Immature natural killer cell (primary cell): ENCODE measurements around the gene GRB2. TPM values are rescaled to one million over a fixed set of nuclear protein-coding genes. Genes with fewer than 3 reads are reported as not detected.
A peak's percentile ranks its signal among the peaks of the same experiment; 100 is the strongest.
"Not testable (repeated sequence)": the region's sequence is repeated elsewhere in the genome, so short reads cannot be mapped to it uniquely, and the experiment has no call there.

Experiments
- DNase-seq, 3 donors: peaks; one replicate each; pipeline ENCODE4 v3.0.0; 2022; ENCODE audit warnings: mixed read lengths in 1 of 3
- H3K27ac Mint-ChIP-seq, 6 donors: one replicate each; pipeline ENCODE4 v1.8.0; 2020; ENCODE audit warnings: mixed read lengths in 6 of 6, mild to moderate bottlenecking in 5 of 6, inconsistent platforms in 4 of 6, moderate library complexity in 3 of 6
- H3K27me3 Mint-ChIP-seq, 3 donors: one replicate each; pipeline ENCODE4 v1.8.0; 2020 to 2021; ENCODE audit warnings: low read depth in 3 of 3, mild to moderate bottlenecking in 3 of 3, mixed read lengths in 3 of 3, moderate library complexity in 3 of 3, inconsistent platforms in 1 of 3
- H3K36me3 Mint-ChIP-seq, 3 donors: one replicate each; pipeline ENCODE4 v1.8.0; 2020; ENCODE audit warnings: mixed read lengths in 3 of 3, inconsistent platforms in 2 of 3, mild to moderate bottlenecking in 2 of 3
- H3K4me1 Mint-ChIP-seq, 2 donors: one replicate each; pipeline ENCODE4 v1.8.0; 2020; ENCODE audit warnings: inconsistent platforms in 2 of 2, mild to moderate bottlenecking in 2 of 2, mixed read lengths in 2 of 2, moderate library complexity in 1 of 2
- H3K4me3 Mint-ChIP-seq, 5 donors: one replicate each; pipeline ENCODE4 v1.8.0; 2020; ENCODE audit warnings: mild to moderate bottlenecking in 5 of 5, mixed read lengths in 5 of 5, inconsistent platforms in 3 of 5, moderate library complexity in 3 of 5
- H3K9me3 Mint-ChIP-seq, 6 donors: one replicate each; pipeline ENCODE4 v1.8.0; 2020; ENCODE audit warnings: mild to moderate bottlenecking in 6 of 6, mixed read lengths in 6 of 6, inconsistent platforms in 4 of 6, moderate library complexity in 3 of 6
- polyA plus RNA-seq, 3 donors: library from polyadenylated mRNA; unstranded; fragments of 300-500 nt; fragmentation: Illumina TruSeq; gene quantifications; one replicate each; pipeline ENCODE4 v1.2.3, GENCODE V29; 2021

The GRB2 gene
- polyA plus RNA-seq, 3 donors from 2014 or later: 104 to 161 (median 135) TPM

- no peak for DNase-seq
- no peaks in the 10 kb centered on the region for H3K9me3 Mint-ChIP-seq
- peaks cover 2 to 5% (median 5%) of the 10 kb centered on the region in 3 donors for H3K27me3 Mint-ChIP-seq
- peaks cover 70 to 91% of the 10 kb centered on the region in 2 donors for H3K4me1 Mint-ChIP-seq
- peaks cover 2 to 8% (median 4%) of the 10 kb centered on the region in 3 donors for H3K36me3 Mint-ChIP-seq
- peak overlapping the region in 5 of 6 donors; percentile 11 to 67 (median 43) for H3K27ac Mint-ChIP-seq
- H3K4me3 Mint-ChIP-seq: no peak overlapping the region
These were observed 14.5 kb downstream of the GRB2 start for GRCh38 chr17:75390982-75391381.

- Mint-ChIP-seq H3K4me1 (peaks cover 65 to 88% of the 10 kb centered on the region in 2 donors), H3K9me3 (no peaks in the 10 kb centered on the region), H3K27ac (peak overlapping the region in 4 of 6 donors; percentile 9 to 67 (median 30)), H3K36me3 (peaks cover 2 to 8% (median 4%) of the 10 kb centered on the region in 3 donors), H3K27me3 (peaks cover 0 to 3% (median 2%) of the 10 kb centered on the region in 3 donors), H3K4me3 (peak overlapping the region in 1 of 5 donors; percentile 4)
- DNase-seq: no peak
These were observed 16.9 kb downstream of the GRB2 start for GRCh38 chr17:75388476-75389030.

GRCh38 chr17:75387771-75388170 lies 17.7 kb downstream of the GRB2 start:
- H3K36me3 Mint-ChIP-seq: peaks cover 2 to 8% (median 4%) of the 10 kb centered on the region in 3 donors
- peaks cover 0 to 3% (median 2%) of the 10 kb centered on the region in 3 donors for H3K27me3 Mint-ChIP-seq
- H3K9me3 Mint-ChIP-seq: no peaks in the 10 kb centered on the region
- peak overlapping the region in 1 of 6 donors; percentile 22 for H3K27ac Mint-ChIP-seq
- peaks cover 65 to 88% of the 10 kb centered on the region in 2 donors for H3K4me1 Mint-ChIP-seq
- no peak overlapping the region for H3K4me3 Mint-ChIP-seq
- no peak for DNase-seq

GRCh38 chr17:75386430-75386829 lies 19.0 kb downstream of the GRB2 start:
- peaks cover 63 to 79% of the 10 kb centered on the region in 2 donors for H3K4me1 Mint-ChIP-seq
- H3K27ac Mint-ChIP-seq: peak overlapping the region; percentile 64 to 88 (median 83)
- H3K9me3 Mint-ChIP-seq: no peaks in the 10 kb centered on the region
- H3K27me3 Mint-ChIP-seq: peaks cover 0 to 3% (median 2%) of the 10 kb centered on the region in 3 donors
- H3K4me3 Mint-ChIP-seq: peak overlapping the region; percentile 31 to 61 (median 45)
- DNase-seq: peak in 2 of 3 donors; percentile 15 to 26
- H3K36me3 Mint-ChIP-seq: peaks cover 2 to 8% (median 4%) of the 10 kb centered on the region in 3 donors

- peak overlapping the region in 3 of 6 donors; percentile 23 to 57 (median 35) for H3K27ac Mint-ChIP-seq
- H3K4me1 Mint-ChIP-seq: peaks cover 62 to 77% of the 10 kb centered on the region in 2 donors
- H3K27me3 Mint-ChIP-seq: peaks cover 0 to 3% (median 0%) of the 10 kb centered on the region in 3 donors
- H3K36me3 Mint-ChIP-seq: peaks cover 2 to 4% (median 4%) of the 10 kb centered on the region in 3 donors
- H3K4me3 Mint-ChIP-seq: no peak overlapping the region
- DNase-seq: no peak
- no peaks in the 10 kb centered on the region for H3K9me3 Mint-ChIP-seq
These were observed 20.7 kb downstream of the GRB2 start for GRCh38 chr17:75384751-75385150.

- peaks cover 62 to 77% of the 10 kb centered on the region in 2 donors for H3K4me1 Mint-ChIP-seq
- peak overlapping the region in 2 of 6 donors; percentile 11 to 13 for H3K27ac Mint-ChIP-seq
- DNase-seq: no peak
- H3K27me3 Mint-ChIP-seq: peaks cover 0 to 3% (median 0%) of the 10 kb centered on the region in 3 donors
- peaks cover 0 to 4% (median 0%) of the 10 kb centered on the region in 3 donors for H3K36me3 Mint-ChIP-seq
- H3K4me3 Mint-ChIP-seq: no peak overlapping the region
- H3K9me3 Mint-ChIP-seq: no peaks in the 10 kb centered on the region
These were observed 21.7 kb downstream of the GRB2 start for GRCh38 chr17:75383842-75384195.

- DNase-seq: no peak
- no peak overlapping the region for H3K4me3 Mint-ChIP-seq
- peaks cover 0 to 2% (median 2%) of the 10 kb centered on the region in 3 donors for H3K27me3 Mint-ChIP-seq
- peaks cover 58 to 76% of the 10 kb centered on the region in 2 donors for H3K4me1 Mint-ChIP-seq
- H3K9me3 Mint-ChIP-seq: no peaks in the 10 kb centered on the region
- peak overlapping the region in 2 of 6 donors; percentile 17 to 57 for H3K27ac Mint-ChIP-seq
- no peaks in the 10 kb centered on the region for H3K36me3 Mint-ChIP-seq
These were observed 24.7 kb downstream of the GRB2 start for GRCh38 chr17:75380750-75381149.

- peaks cover 0 to 2% (median 2%) of the 10 kb centered on the region in 3 donors for H3K36me3 Mint-ChIP-seq
- H3K4me3 Mint-ChIP-seq: no peak overlapping the region
- DNase-seq: no peak
- peaks cover 0 to 2% (median 2%) of the 10 kb centered on the region in 3 donors for H3K27me3 Mint-ChIP-seq
- H3K9me3 Mint-ChIP-seq: no peaks in the 10 kb centered on the region
- peaks cover 57 to 75% of the 10 kb centered on the region in 2 donors for H3K4me1 Mint-ChIP-seq
- H3K27ac Mint-ChIP-seq: peak overlapping the region in 3 of 6 donors; percentile 17 to 57 (median 55)
These were observed 25.2 kb downstream of the GRB2 start for GRCh38 chr17:75380315-75380714.

- DNase-seq, H3K27ac Mint-ChIP-seq: not testable (repeated sequence)
- peaks cover 56 to 75% of the 10 kb centered on the region in 2 donors for H3K4me1 Mint-ChIP-seq
These were observed 26.1 kb downstream of the GRB2 start for GRCh38 chr17:75379426-75379825.

GRCh38 chr17:75373280-75373679 lies 32.2 kb downstream of the GRB2 start:
- no peak for DNase-seq
- H3K27ac Mint-ChIP-seq: peak overlapping the region in 1 of 6 donors; percentile 29
- no peak overlapping the region for H3K4me3 Mint-ChIP-seq
- peaks cover 64 to 80% of the 10 kb centered on the region in 2 donors for H3K4me1 Mint-ChIP-seq
- H3K27me3 Mint-ChIP-seq: peaks cover 0 to 2% (median 1%) of the 10 kb centered on the region in 3 donors
- no peaks in the 10 kb centered on the region for H3K9me3 Mint-ChIP-seq
- peaks cover 0 to 5% (median 5%) of the 10 kb centered on the region in 3 donors for H3K36me3 Mint-ChIP-seq

More at GRCh38 chr17:75379426-75379825, 26.1 kb downstream of the GRB2 start:
- not testable (repeated sequence) for H3K27me3 Mint-ChIP-seq, H3K36me3 Mint-ChIP-seq, H3K9me3 Mint-ChIP-seq, H3K4me3 Mint-ChIP-seq

GRCh38 chr17:75371981-75372380 lies 33.5 kb downstream of the GRB2 start:
- H3K4me3 Mint-ChIP-seq: peak overlapping the region in 2 of 5 donors; percentile 1 to 19
- H3K27me3 Mint-ChIP-seq: peaks cover 0 to 2% (median 1%) of the 10 kb centered on the region in 3 donors
- H3K4me1 Mint-ChIP-seq: peaks cover 62 to 81% of the 10 kb centered on the region in 2 donors
- peaks cover 0 to 5% (median 5%) of the 10 kb centered on the region in 3 donors for H3K36me3 Mint-ChIP-seq
- no peaks in the 10 kb centered on the region for H3K9me3 Mint-ChIP-seq
- peak overlapping the region in 5 of 6 donors; percentile 18 to 84 (median 65) for H3K27ac Mint-ChIP-seq
- DNase-seq: no peak

GRCh38 chr17:75371339-75371738 lies 34.1 kb downstream of the GRB2 start:
- Mint-ChIP-seq H3K4me3 (peak overlapping the region in 1 of 5 donors; percentile 10), H3K27me3 (peaks cover 0 to 1% (median 0%) of the 10 kb centered on the region in 3 donors), H3K27ac (peak overlapping the region in 5 of 6 donors; percentile 18 to 84 (median 65)), H3K4me1 (peaks cover 65 to 81% of the 10 kb centered on the region in 2 donors), H3K9me3 (no peaks in the 10 kb centered on the region), H3K36me3 (peaks cover 0 to 5% (median 5%) of the 10 kb centered on the region in 3 donors)
- no peak for DNase-seq

GRCh38 chr17:75370286-75370915 lies 35.1 kb downstream of the GRB2 start:
- Mint-ChIP-seq H3K27ac (peak overlapping the region in 2 of 6 donors; percentile 43 to 54), H3K27me3 (peaks cover 0 to 1% (median 0%) of the 10 kb centered on the region in 3 donors), H3K9me3 (no peaks in the 10 kb centered on the region), H3K4me3 (no peak overlapping the region), H3K36me3 (peaks cover 0 to 4% (median 4%) of the 10 kb centered on the region in 3 donors), H3K4me1 (peaks cover 73 to 87% of the 10 kb centered on the region in 2 donors)
- DNase-seq: no peak
